Endothelial cell (in vitro differentiated cells): ENCODE results near the gene TMEM245. TPM values are rescaled to one million over a fixed set of nuclear protein-coding genes. Genes with fewer than 3 reads are reported as not detected.

ENCODE experiments used
- DNase-seq: peaks from one replicate; pipeline ENCODE4 v3.0.0; 2021; ENCODE audit warnings: low spot score
- H3K27ac Mint-ChIP-seq: one replicate; pipeline ENCODE4 v1.8.0; 2021; ENCODE audit warnings: mixed read lengths, inconsistent platforms; ENCODE audit not compliant: unreplicated experiment
- H3K27me3 Mint-ChIP-seq: one replicate; pipeline ENCODE4 v1.8.0; 2021; ENCODE audit warnings: mild to moderate bottlenecking, moderate library complexity, mixed read lengths, inconsistent platforms; ENCODE audit not compliant: unreplicated experiment
- H3K36me3 Mint-ChIP-seq: one replicate; pipeline ENCODE4 v1.8.0; 2021; ENCODE audit warnings: mild to moderate bottlenecking, low read depth, mixed read lengths, inconsistent platforms; ENCODE audit not compliant: unreplicated experiment
- H3K4me1 Mint-ChIP-seq: one replicate; pipeline ENCODE4 v1.8.0; 2021; ENCODE audit warnings: mild to moderate bottlenecking, mixed read lengths, inconsistent platforms; ENCODE audit not compliant: unreplicated experiment
- H3K4me3 Mint-ChIP-seq: one replicate; pipeline ENCODE4 v1.8.0; 2021; ENCODE audit warnings: mild to moderate bottlenecking, mixed read lengths, inconsistent platforms; ENCODE audit not compliant: unreplicated experiment
- H3K9me3 Mint-ChIP-seq: one replicate; pipeline ENCODE4 v1.8.0; 2021; ENCODE audit warnings: mixed read lengths, inconsistent platforms; ENCODE audit not compliant: unreplicated experiment
- CTCF ChIP-seq: fragments of 200-600 bp; sonication (generic); IDR thresholded peaks from one replicate; pipeline ENCODE4 v1.5.0; 2021; ENCODE audit warnings: antibody characterized with exemption; ENCODE audit not compliant: unreplicated experiment
- total RNA-seq: library from RNA; stranded (reverse); fragmentation: NEBNext Ultra II Directional; extraction: Animal tissue kit (Norgen Biotek cat#: 25700); gene quantifications from one replicate; pipeline ENCODE4 v1.2.1, GENCODE V29; 2021; ENCODE audit not compliant: unreplicated experiment

The TMEM245 gene
- total RNA-seq, 1 donor from 2014 or later = 32.6 TPM

GRCh38 chr9:109013679-109014607 is 105.8 kb downstream of the TMEM245 start:
- H3K4me3 Mint-ChIP-seq = peak overlapping the region; percentile 94
- no peak for DNase-seq
- H3K36me3 Mint-ChIP-seq = peaks cover 3% of the 10 kb centered on the region
- no peaks in the 10 kb centered on the region for H3K9me3 Mint-ChIP-seq
- peak overlapping the region; percentile 93 for H3K27ac Mint-ChIP-seq
- TF ChIP-seq CTCF = no peak
- H3K27me3 Mint-ChIP-seq = peaks cover 15% of the 10 kb centered on the region
- H3K4me1 Mint-ChIP-seq = peaks cover 25% of the 10 kb centered on the region

GRCh38 chr9:109012876-109013678 is 106.7 kb downstream of the TMEM245 start, which contains the start of gene CTNNAL1:
Gene CTNNAL1, minus strand, starts transcription at chr9:109013499. Its CDS starts 57 bp downstream, at chr9:109013442.
- no peak for TF ChIP-seq CTCF
- Mint-ChIP-seq H3K36me3 (peaks cover 3% of the 10 kb centered on the region), H3K27me3 (peaks cover 15% of the 10 kb centered on the region), H3K9me3 (no peaks in the 10 kb centered on the region), H3K4me3 (peak within 1 kb of the TSS; percentile 99), H3K4me1 (peaks cover 25% of the 10 kb centered on the region), H3K27ac (peak within 1 kb of the TSS; percentile 93)
- peak; percentile 96 for DNase-seq

GRCh38 chr9:109012009-109012875 is 107.5 kb downstream of the TMEM245 start:
- Mint-ChIP-seq H3K27me3 (peaks cover 15% of the 10 kb centered on the region), H3K4me3 (peak overlapping the region; percentile 99)

GRCh38 chr9:109011231-109011671 is 108.5 kb downstream of the TMEM245 start:
- Mint-ChIP-seq H3K4me1 (peaks cover 28% of the 10 kb centered on the region), H3K36me3 (peaks cover 3% of the 10 kb centered on the region), H3K9me3 (no peaks in the 10 kb centered on the region), H3K27me3 (peaks cover 15% of the 10 kb centered on the region), H3K4me3 (no peak overlapping the region), H3K27ac (no peak overlapping the region)
- TF ChIP-seq CTCF = no peak
- DNase-seq = no peak

More at GRCh38 chr9:109012009-109012875, 107.5 kb downstream of the TMEM245 start:
- peaks cover 3% of the 10 kb centered on the region for H3K36me3 Mint-ChIP-seq
- no peaks in the 10 kb centered on the region for H3K9me3 Mint-ChIP-seq
- TF ChIP-seq CTCF = no peak
- DNase-seq = peak; percentile 42
- H3K27ac Mint-ChIP-seq = peak overlapping the region; percentile 81
- peaks cover 27% of the 10 kb centered on the region for H3K4me1 Mint-ChIP-seq
